C4-2B (cell line): ENCODE measurements around the gene GPRASP1.

Experiments
- ZFX ChIP-seq: fragments of 450-650 bp; IDR thresholded peaks from 2 replicates; pipeline ENCODE4 v1.6.1; 2017
- TF ChIP-seq, protein P1 (sequence below): fragments of 450-650 bp; conservative IDR thresholded peaks from 2 replicates; pipeline ENCODE4 v1.5.1; 2017; ENCODE audit warnings: mild to moderate bottlenecking

DNA sequence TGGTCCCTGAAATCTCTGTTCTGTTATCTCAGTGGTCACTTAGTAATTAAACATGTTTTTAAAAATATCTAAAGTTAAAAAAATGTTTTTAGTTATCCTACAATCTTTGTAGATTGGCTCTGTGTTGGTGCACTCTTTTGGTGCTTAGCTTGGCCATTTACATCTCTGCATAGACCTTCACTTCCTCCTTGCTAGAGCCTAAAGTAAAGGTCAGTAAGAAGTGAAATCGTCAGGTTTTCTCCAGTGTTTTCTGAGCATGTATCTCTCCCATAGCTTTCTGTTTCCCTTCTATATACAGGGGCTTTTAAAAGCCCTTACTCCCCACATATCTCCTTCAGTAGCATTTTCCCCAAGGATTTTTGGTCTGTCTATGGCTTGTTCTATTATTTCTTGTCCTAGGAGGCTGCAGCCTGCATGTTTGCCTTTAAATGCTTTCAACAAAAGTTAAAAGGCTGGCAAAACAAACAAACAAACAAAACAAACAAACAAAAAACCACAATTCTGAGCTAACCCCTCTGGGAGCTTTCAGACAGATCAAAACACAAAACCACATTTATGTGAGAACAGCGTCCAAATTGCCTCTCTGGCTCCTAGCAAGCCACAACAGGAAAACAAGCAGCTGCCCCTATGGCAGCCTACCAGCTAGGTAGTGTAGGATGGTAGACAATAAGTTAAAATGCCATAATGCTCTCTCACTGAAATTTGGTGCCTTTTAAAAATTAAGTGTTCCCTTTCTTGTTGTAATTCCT is 33.7 kb downstream of the GPRASP1 start:
- TF ChIP-seq, protein P1, sequence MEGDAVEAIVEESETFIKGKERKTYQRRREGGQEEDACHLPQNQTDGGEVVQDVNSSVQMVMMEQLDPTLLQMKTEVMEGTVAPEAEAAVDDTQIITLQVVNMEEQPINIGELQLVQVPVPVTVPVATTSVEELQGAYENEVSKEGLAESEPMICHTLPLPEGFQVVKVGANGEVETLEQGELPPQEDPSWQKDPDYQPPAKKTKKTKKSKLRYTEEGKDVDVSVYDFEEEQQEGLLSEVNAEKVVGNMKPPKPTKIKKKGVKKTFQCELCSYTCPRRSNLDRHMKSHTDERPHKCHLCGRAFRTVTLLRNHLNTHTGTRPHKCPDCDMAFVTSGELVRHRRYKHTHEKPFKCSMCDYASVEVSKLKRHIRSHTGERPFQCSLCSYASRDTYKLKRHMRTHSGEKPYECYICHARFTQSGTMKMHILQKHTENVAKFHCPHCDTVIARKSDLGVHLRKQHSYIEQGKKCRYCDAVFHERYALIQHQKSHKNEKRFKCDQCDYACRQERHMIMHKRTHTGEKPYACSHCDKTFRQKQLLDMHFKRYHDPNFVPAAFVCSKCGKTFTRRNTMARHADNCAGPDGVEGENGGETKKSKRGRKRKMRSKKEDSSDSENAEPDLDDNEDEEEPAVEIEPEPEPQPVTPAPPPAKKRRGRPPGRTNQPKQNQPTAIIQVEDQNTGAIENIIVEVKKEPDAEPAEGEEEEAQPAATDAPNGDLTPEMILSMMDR, result no peak
- no peak for TF ChIP-seq ZFX
